Cardiac septum (tissue), 1 donor: ENCODE data around the gene LRG1. TPM values are rescaled to one million over a fixed set of nuclear protein-coding genes. Genes with fewer than 3 reads are reported as not detected.
A peak's percentile ranks its signal among the peaks of the same experiment; 100 is the strongest.

Experiments
- DNase-seq: peaks from one replicate; pipeline ENCODE4 v3.0.0-alpha.2; 2020; ENCODE audit warnings: low spot score
- intact Hi-C: fragments of 100-400 bp; cut with DNase I; formaldehyde crosslinking; loops from one replicate; pipeline ENCODE4 v1.14.0; 2022
- long read RNA-seq: library from polyadenylated mRNA; unstranded; transcript quantifications from one replicate; pipeline ENCODE4 v2.0.0, GENCODE V29; 2021
- total RNA-seq: library from RNA; stranded (reverse); fragmentation: NEBNext Ultra II Directional; extraction: Animal tissue kit (Norgen Biotek cat#: 25700); gene quantifications from one replicate; pipeline ENCODE4 v1.2.1, GENCODE V29; 2021
- donor health status: DM: no; HTN: no; CAD: no.

The LRG1 gene
- 0.43 TPM for total RNA-seq
- long read RNA-seq, result 0 reads

GRCh38 chr19:4539693-4540581 lies at the start of gene LRG1:
TSS of gene LRG1 (minus strand) at chr19:4540036. CDS start at chr19:4540013, 23 bp downstream.
- peak; percentile 93 for DNase-seq
- intact Hi-C loops, result no loop called here

GRCh38 chr19:4588291-4588761 lies 48.5 kb upstream of the LRG1 start:
- intact Hi-C loops, result no loop called here

GRCh38 chr19:4587527-4587926 lies 47.7 kb upstream of the LRG1 start:
- no peak for DNase-seq
- intact Hi-C loops, result no loop called here

More at GRCh38 chr19:4588291-4588761, 48.5 kb upstream of the LRG1 start:
- DNase-seq, result no peak

GRCh38 chr19:4586691-4587090 lies 46.9 kb upstream of the LRG1 start:
- intact Hi-C loops, result no loop called here
- DNase-seq, result no peak

GRCh38 chr19:4586245-4586644 lies 46.4 kb upstream of the LRG1 start:
- intact Hi-C loops, result no loop called here
- no peak for DNase-seq

- DNase-seq, result no peak
- intact Hi-C loops, result no loop called here
Measured at GRCh38 chr19:4585556-4585955, 45.7 kb upstream of the LRG1 start.

GRCh38 chr19:4584670-4585460 lies 45.0 kb upstream of the LRG1 start:
- no peak for DNase-seq
- intact Hi-C loops, result no loop called here

- intact Hi-C loops, result no loop called here
- no peak for DNase-seq
Measured at GRCh38 chr19:4583961-4584669, 44.3 kb upstream of the LRG1 start.

GRCh38 chr19:4582980-4583842 lies 43.4 kb upstream of the LRG1 start:
- intact Hi-C loops, result no loop called here
- DNase-seq, result no peak

GRCh38 chr19:4581666-4582553 lies 42.1 kb upstream of the LRG1 start:
- DNase-seq, result no peak
- intact Hi-C loops, result no loop called here

GRCh38 chr19:4580961-4581665 lies 41.3 kb upstream of the LRG1 start:
- intact Hi-C loops, result no loop called here
- DNase-seq, result no peak

GRCh38 chr19:4580021-4580901 lies 40.4 kb upstream of the LRG1 start:
- no peak for DNase-seq
- intact Hi-C loops, result no loop called here

- intact Hi-C loops, result no loop called here
- DNase-seq, result no peak
Measured at GRCh38 chr19:4579389-4579788, 39.6 kb upstream of the LRG1 start.

- DNase-seq, result no peak
- intact Hi-C loops, result no loop called here
Measured at GRCh38 chr19:4578552-4579248, 38.9 kb upstream of the LRG1 start.

GRCh38 chr19:4577020-4577782 lies 37.4 kb upstream of the LRG1 start:
- no peak for DNase-seq
- intact Hi-C loops, result no loop called here
